Measurements from ENCODE around the gene KDM2A.

DNA sequence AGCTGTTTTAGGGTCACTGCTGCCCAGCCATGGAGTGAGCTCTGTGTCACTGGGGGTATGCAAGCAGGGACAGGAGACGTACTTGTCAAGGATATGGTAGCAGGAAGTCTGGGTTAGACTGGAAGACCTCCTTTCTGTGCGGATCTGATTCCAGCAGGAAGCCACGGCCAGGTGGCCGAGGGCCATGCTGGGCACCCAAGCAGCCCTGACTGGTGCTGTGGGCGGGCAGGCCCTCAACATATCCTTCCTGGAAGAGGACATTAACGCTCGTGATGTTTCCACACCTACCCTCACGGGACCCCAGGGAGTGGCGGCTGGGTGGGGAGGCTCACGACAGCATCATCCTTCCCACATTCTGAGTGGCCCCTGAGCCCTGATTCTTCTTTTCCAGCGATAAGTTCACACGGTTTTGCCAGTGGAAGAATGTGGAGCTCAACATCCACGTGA, 161.3 kb downstream of the KDM2A start:
- TF ChIP-seq CTCF (IDR thresholded peaks at IDR 0.05) (no peak), POLR2A (IDR thresholded peaks at IDR 0.05) (no peak), POLR2AphosphoS5 (IDR thresholded peaks at IDR 0.05) (no peak)
